ENCODE measurements around the gene TNRC6B.
"Not testable (repeated sequence)": the region's sequence is repeated elsewhere in the genome, so short reads cannot be mapped to it uniquely, and the experiment has no call there.

TNRC6B gene

GRCh38 chr22:40194656-40195055 lies 16.9 kb downstream of the TNRC6B start:
- Mint-ChIP-seq H3K27ac (peak overlapping the region; percentile 70), H3K27me3 (no peaks in the 10 kb centered on the region), H3K9me3 (no peaks in the 10 kb centered on the region), H3K4me3 (no peak overlapping the region), H3K36me3 (ENCODE audit: low read depth) (peaks cover 16% of the 10 kb centered on the region), H3K4me1 (ENCODE audit: low read depth) (peaks cover 85% of the 10 kb centered on the region)
- DNase-seq = no peak

GRCh38 chr22:40196628-40197360 lies 19.1 kb downstream of the TNRC6B start:
- H3K4me3 Mint-ChIP-seq = peak overlapping the region; percentile 46
- H3K9me3 Mint-ChIP-seq = no peaks in the 10 kb centered on the region
- peaks cover 85% of the 10 kb centered on the region for H3K4me1 Mint-ChIP-seq (ENCODE audit: low read depth)
- peaks cover 8% of the 10 kb centered on the region for H3K36me3 Mint-ChIP-seq (ENCODE audit: low read depth)
- H3K27ac Mint-ChIP-seq = peak overlapping the region; percentile 96
- DNase-seq = no peak
- H3K27me3 Mint-ChIP-seq = no peaks in the 10 kb centered on the region

GRCh38 chr22:40197421-40197820 lies 19.7 kb downstream of the TNRC6B start:
- not testable (repeated sequence) for H3K36me3 Mint-ChIP-seq (ENCODE audit: low read depth); DNase-seq; H3K9me3 Mint-ChIP-seq; H3K27me3 Mint-ChIP-seq; H3K4me3 Mint-ChIP-seq
- peaks cover 87% of the 10 kb centered on the region for H3K4me1 Mint-ChIP-seq (ENCODE audit: low read depth)
- H3K27ac Mint-ChIP-seq = peak overlapping the region; percentile 96

- H3K27ac Mint-ChIP-seq = peak overlapping the region; percentile 28
- H3K4me3 Mint-ChIP-seq = no peak overlapping the region
- H3K36me3 Mint-ChIP-seq (ENCODE audit: low read depth) = peaks cover 12% of the 10 kb centered on the region
- no peaks in the 10 kb centered on the region for H3K27me3 Mint-ChIP-seq
- H3K4me1 Mint-ChIP-seq (ENCODE audit: low read depth) = peaks cover 87% of the 10 kb centered on the region
- DNase-seq = no peak
- no peaks in the 10 kb centered on the region for H3K9me3 Mint-ChIP-seq
These were observed 21.0 kb downstream of the TNRC6B start for GRCh38 chr22:40198733-40199132.

GRCh38 chr22:40199223-40199622 lies 21.5 kb downstream of the TNRC6B start:
- no peak overlapping the region for H3K4me3 Mint-ChIP-seq
- no peaks in the 10 kb centered on the region for H3K9me3 Mint-ChIP-seq
- H3K4me1 Mint-ChIP-seq (ENCODE audit: low read depth) = peaks cover 87% of the 10 kb centered on the region
- no peak for DNase-seq
- H3K36me3 Mint-ChIP-seq (ENCODE audit: low read depth) = peaks cover 12% of the 10 kb centered on the region
- H3K27ac Mint-ChIP-seq = peak overlapping the region; percentile 28
- H3K27me3 Mint-ChIP-seq = no peaks in the 10 kb centered on the region

- Mint-ChIP-seq H3K36me3 (ENCODE audit: low read depth) (peaks cover 12% of the 10 kb centered on the region), H3K27me3 (no peaks in the 10 kb centered on the region), H3K27ac (peak overlapping the region; percentile 28), H3K4me3 (no peak overlapping the region), H3K4me1 (ENCODE audit: low read depth) (peaks cover 87% of the 10 kb centered on the region), H3K9me3 (no peaks in the 10 kb centered on the region)
- DNase-seq = no peak
These were observed 22.1 kb downstream of the TNRC6B start for GRCh38 chr22:40199852-40200251.

- H3K4me1 Mint-ChIP-seq (ENCODE audit: low read depth) = peaks cover 88% of the 10 kb centered on the region
- no peaks in the 10 kb centered on the region for H3K9me3 Mint-ChIP-seq
- no peak for DNase-seq
- no peaks in the 10 kb centered on the region for H3K27me3 Mint-ChIP-seq
- H3K27ac Mint-ChIP-seq = peak overlapping the region; percentile 63
- H3K36me3 Mint-ChIP-seq (ENCODE audit: low read depth) = peaks cover 12% of the 10 kb centered on the region
- no peak overlapping the region for H3K4me3 Mint-ChIP-seq
These were observed 23.2 kb downstream of the TNRC6B start for GRCh38 chr22:40200795-40201530.

- Mint-ChIP-seq H3K4me1 (ENCODE audit: low read depth) (peaks cover 78% of the 10 kb centered on the region), H3K27me3 (no peaks in the 10 kb centered on the region), H3K4me3 (no peak overlapping the region), H3K9me3 (no peaks in the 10 kb centered on the region), H3K27ac (peak overlapping the region; percentile 88), H3K36me3 (ENCODE audit: low read depth) (peaks cover 7% of the 10 kb centered on the region)
- no peak for DNase-seq
These were observed 24.7 kb downstream of the TNRC6B start for GRCh38 chr22:40202225-40202944.

GRCh38 chr22:40203572-40203971 lies 25.8 kb downstream of the TNRC6B start:
- peaks cover 78% of the 10 kb centered on the region for H3K4me1 Mint-ChIP-seq (ENCODE audit: low read depth)
- H3K36me3 Mint-ChIP-seq (ENCODE audit: low read depth) = peaks cover 7% of the 10 kb centered on the region
- H3K27ac Mint-ChIP-seq = peak overlapping the region; percentile 88
- DNase-seq = no peak
- peak overlapping the region; percentile 55 for H3K4me3 Mint-ChIP-seq
- H3K27me3 Mint-ChIP-seq = no peaks in the 10 kb centered on the region
- no peaks in the 10 kb centered on the region for H3K9me3 Mint-ChIP-seq

- peak overlapping the region; percentile 88 for H3K27ac Mint-ChIP-seq
- H3K4me3 Mint-ChIP-seq = no peak overlapping the region
- H3K27me3 Mint-ChIP-seq = no peaks in the 10 kb centered on the region
- DNase-seq = no peak
- peaks cover 5% of the 10 kb centered on the region for H3K36me3 Mint-ChIP-seq (ENCODE audit: low read depth)
- no peaks in the 10 kb centered on the region for H3K9me3 Mint-ChIP-seq
- peaks cover 77% of the 10 kb centered on the region for H3K4me1 Mint-ChIP-seq (ENCODE audit: low read depth)
These were observed 26.8 kb downstream of the TNRC6B start for GRCh38 chr22:40204321-40205116.

- DNase-seq = no peak
- H3K27me3 Mint-ChIP-seq = no peaks in the 10 kb centered on the region
- no peak overlapping the region for H3K27ac Mint-ChIP-seq
- peaks cover 4% of the 10 kb centered on the region for H3K36me3 Mint-ChIP-seq (ENCODE audit: low read depth)
- no peak overlapping the region for H3K4me3 Mint-ChIP-seq
- peaks cover 82% of the 10 kb centered on the region for H3K4me1 Mint-ChIP-seq (ENCODE audit: low read depth)
- H3K9me3 Mint-ChIP-seq = no peaks in the 10 kb centered on the region
These were observed 28.8 kb downstream of the TNRC6B start for GRCh38 chr22:40206561-40206960.

- peaks cover 3% of the 10 kb centered on the region for H3K36me3 Mint-ChIP-seq (ENCODE audit: low read depth)
- no peaks in the 10 kb centered on the region for H3K9me3 Mint-ChIP-seq
- H3K4me1 Mint-ChIP-seq (ENCODE audit: low read depth) = peaks cover 79% of the 10 kb centered on the region
- peak overlapping the region; percentile 91 for H3K27ac Mint-ChIP-seq
- peak overlapping the region; percentile 15 for H3K4me3 Mint-ChIP-seq
- DNase-seq = no peak
- H3K27me3 Mint-ChIP-seq = no peaks in the 10 kb centered on the region
These were observed 33.1 kb downstream of the TNRC6B start for GRCh38 chr22:40210818-40211217.

GRCh38 chr22:40211476-40212054 lies 33.8 kb downstream of the TNRC6B start:
- DNase-seq = no peak
- H3K9me3 Mint-ChIP-seq = no peaks in the 10 kb centered on the region
- H3K27ac Mint-ChIP-seq = peak overlapping the region; percentile 91
- H3K4me3 Mint-ChIP-seq = no peak overlapping the region
- H3K27me3 Mint-ChIP-seq = no peaks in the 10 kb centered on the region
- H3K36me3 Mint-ChIP-seq (ENCODE audit: low read depth) = peaks cover 3% of the 10 kb centered on the region
- H3K4me1 Mint-ChIP-seq (ENCODE audit: low read depth) = peaks cover 86% of the 10 kb centered on the region

- peak overlapping the region; percentile 91 for H3K27ac Mint-ChIP-seq
- no peak overlapping the region for H3K4me3 Mint-ChIP-seq
- peaks cover 3% of the 10 kb centered on the region for H3K36me3 Mint-ChIP-seq (ENCODE audit: low read depth)
- H3K9me3 Mint-ChIP-seq = no peaks in the 10 kb centered on the region
- peaks cover 89% of the 10 kb centered on the region for H3K4me1 Mint-ChIP-seq (ENCODE audit: low read depth)
- no peak for DNase-seq
- no peaks in the 10 kb centered on the region for H3K27me3 Mint-ChIP-seq
These were observed 34.4 kb downstream of the TNRC6B start for GRCh38 chr22:40212121-40212520.
